Gastroesophageal sphincter (tissue), 4 donors: ENCODE data around the gene LIF. TPM values are rescaled to one million over a fixed set of nuclear protein-coding genes. Genes with fewer than 3 reads are reported as not detected.

Experiments
- ATAC-seq: fragments of 150-250 bp; one replicate; pipeline ENCODE4 v1.9.1; 2016; ENCODE audit warnings: mild to moderate bottlenecking, moderate library complexity
- H3K27ac ChIP-seq, 4 donors: fragments of 200-600 bp; sonication (generic) in 3 of 4; 1 replicate in 3 of 4; 2 replicates in 1 of 4; pipeline ENCODE4 v1.5.1; 2016 to 2019
- H3K27me3 ChIP-seq: fragments of 200-600 bp; sonication (generic); one replicate; pipeline ENCODE4 v1.5.1; 2019
- H3K36me3 ChIP-seq, 2 donors: fragments of 200-600 bp; sonication (generic); one replicate each; pipeline ENCODE4 v1.5.1; 2019; ENCODE audit warnings: control low read depth in 1 of 2
- H3K4me1 ChIP-seq, 3 donors: fragments of 200-600 bp; sonication (generic); 1 replicate in 2 of 3; 2 replicates in 1 of 3; pipeline ENCODE4 v1.5.1; 2016 to 2019; ENCODE audit warnings: control low read depth in 2 of 3
- H3K4me3 ChIP-seq, 2 donors: fragments of 200-600 bp; sonication (generic); one replicate each; pipeline ENCODE4 v1.5.1; 2019; ENCODE audit warnings: mild to moderate bottlenecking in 1 of 2, moderate library complexity in 1 of 2
- H3K9me3 ChIP-seq, 3 donors: fragments of 200-600 bp; sonication (generic); one replicate each; pipeline ENCODE4 v1.5.1; 2017 to 2019; ENCODE audit warnings: control low read depth in 2 of 3
- EP300 ChIP-seq: sonication (generic); formaldehyde crosslinking; IDR thresholded peaks from one replicate; pipeline ENCODE4 v1.6.1; 2017; ENCODE audit warnings: antibody characterized with exemption, mild to moderate bottlenecking
- POLR2A ChIP-seq, 2 donors: fragments of 450-650 bp; IDR thresholded peaks; one replicate each; pipeline ENCODE4 v1.6.1; 2017; ENCODE audit warnings: antibody characterized with exemption in 2 of 2, mild to moderate bottlenecking in 2 of 2, moderate library complexity in 1 of 2
- POLR2AphosphoS5 ChIP-seq: sonication (generic); formaldehyde crosslinking; IDR thresholded peaks from one replicate; pipeline ENCODE4 v1.6.1; 2017; ENCODE audit warnings: antibody characterized with exemption
- WGBS, 2 donors: methylation state at CpG; one replicate each; pipeline ENCODE4 v1.1.5; 2018; ENCODE audit warnings: low coverage in 1 of 2; 5-methylcytosine and 5-hydroxymethylcytosine counted together
- total RNA-seq, 4 donors: library from RNA; depleted of rRNA; stranded (reverse); fragments of >200 nt; gene quantifications; one replicate each; pipeline ENCODE4 v1.1.0, GENCODE V29; 2016
- TF ChIP-seq, protein P1 (sequence below), 4 experiments: fragments of 200-600 bp in 2 of 4; fragments of 450-650 bp in 2 of 4; sonication (generic) in 1 of 4; IDR thresholded peaks; one replicate each; pipeline ENCODE4 v1.5.1; 2017 to 2019; ENCODE audit warnings: antibody characterized with exemption in 4 of 4, mild to moderate bottlenecking in 2 of 4, moderate library complexity in 2 of 4

LIF gene
- total RNA-seq, 4 donors from 2014 or later: 0.58 to 15.8 (median 0.59) TPM; not detected in 1

DNA sequence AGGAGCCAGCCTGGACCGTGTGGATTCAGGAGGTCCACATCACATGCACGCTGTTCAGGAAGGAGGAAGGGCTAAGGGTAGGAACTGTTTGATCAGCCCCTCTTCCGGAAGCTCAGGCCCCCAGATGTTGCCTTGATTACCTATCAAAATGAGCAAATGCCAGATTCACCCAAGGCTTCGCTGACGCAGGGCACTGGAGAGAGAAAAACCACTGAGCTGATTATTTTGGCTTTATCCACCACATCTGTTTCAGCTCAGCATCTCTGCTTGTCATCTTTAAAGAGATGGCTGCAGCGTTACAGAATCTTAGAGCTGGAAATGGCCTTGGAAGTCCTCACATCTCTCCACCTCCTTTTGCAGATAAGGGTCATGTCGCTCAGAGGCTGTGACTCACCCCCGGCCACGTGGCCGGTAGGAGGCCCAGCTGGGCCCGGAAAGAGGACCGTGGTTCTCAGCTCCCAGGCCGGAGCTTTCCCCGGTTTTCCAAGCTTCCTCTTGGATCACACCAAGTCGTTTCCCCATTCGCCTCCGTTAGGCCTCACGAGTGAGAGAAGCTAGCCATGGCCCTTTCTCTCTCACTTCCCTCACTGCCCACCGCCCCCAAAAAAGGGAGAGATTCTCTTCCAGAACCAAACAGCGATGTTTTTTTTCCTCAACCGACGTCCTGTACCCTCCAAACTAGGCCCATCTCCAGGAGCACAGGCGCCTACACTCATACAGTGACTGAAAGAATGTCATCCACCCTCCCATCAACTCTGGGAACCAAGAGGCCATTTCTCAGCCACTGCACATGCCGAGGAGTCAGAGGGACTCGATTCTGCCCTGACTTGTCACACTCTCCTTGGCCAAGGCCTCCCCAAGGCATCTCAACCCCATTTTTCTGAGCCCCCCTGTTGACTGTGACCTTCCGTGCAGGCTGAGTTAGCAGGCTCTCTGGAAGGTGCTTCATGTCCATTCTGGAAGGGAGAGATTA, 37.6 kb downstream of the LIF start:
- Histone ChIP-seq H3K9me3 (no peaks in the 10 kb centered on the region), H3K27ac (peak overlapping the region in 3 of 4 donors; percentile 70 to 75 (median 73)), H3K36me3 (no peaks in the 10 kb centered on the region), H3K4me1 (peaks cover 0 to 50% (median 3%) of the 10 kb centered on the region in 3 donors), H3K27me3 (peaks cover 27% of the 10 kb centered on the region), H3K4me3 (no peak overlapping the region)
- ATAC-seq: peak; percentile 63
- whole genome bisulfite sequencing, 2 donors: 48 to 59% methylated on average over 14 to 19 of the region's 26 CpGs
- TF ChIP-seq EP300: no peak
- TF ChIP-seq, protein P1, sequence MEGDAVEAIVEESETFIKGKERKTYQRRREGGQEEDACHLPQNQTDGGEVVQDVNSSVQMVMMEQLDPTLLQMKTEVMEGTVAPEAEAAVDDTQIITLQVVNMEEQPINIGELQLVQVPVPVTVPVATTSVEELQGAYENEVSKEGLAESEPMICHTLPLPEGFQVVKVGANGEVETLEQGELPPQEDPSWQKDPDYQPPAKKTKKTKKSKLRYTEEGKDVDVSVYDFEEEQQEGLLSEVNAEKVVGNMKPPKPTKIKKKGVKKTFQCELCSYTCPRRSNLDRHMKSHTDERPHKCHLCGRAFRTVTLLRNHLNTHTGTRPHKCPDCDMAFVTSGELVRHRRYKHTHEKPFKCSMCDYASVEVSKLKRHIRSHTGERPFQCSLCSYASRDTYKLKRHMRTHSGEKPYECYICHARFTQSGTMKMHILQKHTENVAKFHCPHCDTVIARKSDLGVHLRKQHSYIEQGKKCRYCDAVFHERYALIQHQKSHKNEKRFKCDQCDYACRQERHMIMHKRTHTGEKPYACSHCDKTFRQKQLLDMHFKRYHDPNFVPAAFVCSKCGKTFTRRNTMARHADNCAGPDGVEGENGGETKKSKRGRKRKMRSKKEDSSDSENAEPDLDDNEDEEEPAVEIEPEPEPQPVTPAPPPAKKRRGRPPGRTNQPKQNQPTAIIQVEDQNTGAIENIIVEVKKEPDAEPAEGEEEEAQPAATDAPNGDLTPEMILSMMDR (IDR thresholded peaks at IDR 0.05): no peak
- peak; percentile 33 for TF ChIP-seq POLR2AphosphoS5
- TF ChIP-seq POLR2A (IDR thresholded peaks at IDR 0.05): no peak

DNA sequence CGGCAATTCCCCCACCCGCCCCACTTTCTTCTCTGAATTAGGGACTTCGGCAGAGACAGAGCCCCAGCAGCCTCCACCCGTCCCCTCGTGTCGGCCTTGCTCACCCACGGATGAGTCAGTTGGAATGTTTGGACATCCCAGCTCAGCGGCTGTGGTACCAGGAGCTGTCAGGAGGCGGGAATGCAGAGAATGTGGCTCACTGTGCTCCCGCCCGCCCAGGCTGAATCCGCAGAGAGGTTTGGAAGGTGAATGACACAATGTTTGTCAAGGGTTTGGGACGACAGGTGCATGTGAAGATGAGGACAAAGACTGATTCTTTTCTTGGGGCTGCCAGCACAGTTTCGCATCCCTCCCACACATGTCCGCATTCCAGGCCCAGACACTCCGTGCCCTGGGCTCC, 39.6 kb downstream of the LIF start:
- peaks cover 0 to 45% (median 3%) of the 10 kb centered on the region in 3 donors for H3K4me1 ChIP-seq
- peak; percentile 52 for ATAC-seq
- no peak for TF ChIP-seq EP300
- H3K4me3 ChIP-seq: no peak overlapping the region
- no peaks in the 10 kb centered on the region for H3K9me3 ChIP-seq
- peaks cover 36% of the 10 kb centered on the region for H3K27me3 ChIP-seq
- peak overlapping the region in 2 of 4 donors; percentile 56 to 73 for H3K27ac ChIP-seq
- H3K36me3 ChIP-seq: no peaks in the 10 kb centered on the region
- 60 to 67% methylated on average over 2 of the region's 16 CpGs for WGBS, 2 donors

DNA sequence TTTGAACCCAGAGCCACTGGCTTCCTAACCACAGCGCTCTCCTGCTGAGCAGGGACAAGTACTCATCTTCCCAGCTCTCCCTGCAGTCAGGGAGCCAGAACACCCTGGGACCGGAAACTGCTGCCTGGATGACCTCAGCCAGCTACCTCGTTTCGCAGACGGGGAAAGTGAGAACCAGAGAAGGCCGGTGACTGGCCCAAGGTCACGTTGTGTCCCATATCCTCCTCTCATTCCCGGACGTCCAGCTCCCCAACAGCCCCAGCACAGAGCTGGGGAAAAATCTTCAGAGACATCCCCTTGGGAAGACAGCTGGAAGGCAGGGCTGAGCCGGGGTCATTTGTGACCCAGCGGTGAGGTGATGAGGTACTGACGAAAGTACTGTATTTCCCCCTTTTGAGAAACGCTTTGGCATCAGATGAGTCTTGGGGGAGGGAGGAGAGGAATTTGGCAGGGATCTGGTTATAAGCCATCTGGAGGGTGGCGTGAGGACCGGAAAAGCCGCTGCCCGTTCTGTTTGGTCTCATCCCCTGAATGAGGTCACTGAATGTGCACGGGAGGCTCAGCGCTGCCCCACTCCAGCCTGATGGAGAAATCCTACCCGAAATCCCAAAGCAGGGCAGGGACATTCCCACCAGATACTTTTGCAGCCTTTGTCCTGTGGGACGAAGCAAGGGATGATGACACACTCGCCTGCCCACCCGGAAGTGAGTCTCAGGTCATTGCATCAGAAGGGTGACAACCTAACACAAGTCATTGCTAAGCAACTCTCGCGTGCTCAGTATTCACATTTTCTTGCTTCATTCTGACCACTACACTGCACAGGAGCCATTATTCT, 41.1 kb downstream of the LIF start:
- Histone ChIP-seq H3K4me1 (peaks cover 0 to 45% (median 3%) of the 10 kb centered on the region in 3 donors), H3K9me3 (no peaks in the 10 kb centered on the region), H3K4me3 (no peak overlapping the region), H3K27ac (peak overlapping the region in 3 of 4 donors; percentile 51 to 73 (median 56)), H3K27me3 (peaks cover 37% of the 10 kb centered on the region), H3K36me3 (no peaks in the 10 kb centered on the region)
- TF ChIP-seq POLR2AphosphoS5 (no peak), POLR2A (IDR thresholded peaks at IDR 0.05) (no peak), EP300 (no peak)
- TF ChIP-seq, protein P1 (IDR thresholded peaks at IDR 0.05): no peak
- WGBS, 2 donors: 55% methylated on average over 13 of the region's 25 CpGs; no CpG with 5 or more reads in 1 of the 2 donors
- peak; percentile 67 for ATAC-seq

DNA sequence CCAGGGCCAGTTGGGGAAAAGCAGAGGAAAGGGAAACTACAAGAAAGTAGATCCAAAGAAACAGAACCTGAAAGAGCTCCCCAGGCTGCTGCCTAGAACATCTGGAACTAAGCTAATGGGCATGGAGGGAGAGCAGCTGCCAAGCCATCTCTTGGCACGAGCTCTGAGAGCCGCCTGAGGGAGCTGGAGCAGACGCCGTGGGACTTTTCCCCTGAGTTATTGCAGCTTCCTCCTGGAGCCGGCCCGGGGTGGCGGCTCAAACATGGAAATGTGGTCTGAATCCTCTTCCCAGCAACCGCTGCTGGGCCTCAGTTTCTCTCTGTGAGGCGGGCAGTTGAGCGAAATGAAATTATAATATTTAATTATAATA, 41.8 kb downstream of the LIF start:
- 43% methylated on average over 10 of the region's 10 CpGs; no CpG with 5 or more reads in 1 of the 2 donors for WGBS, 2 donors
- Histone ChIP-seq H3K36me3 (no peaks in the 10 kb centered on the region), H3K27ac (peak overlapping the region in 2 of 4 donors; percentile 45 to 73), H3K4me3 (no peak overlapping the region), H3K9me3 (no peaks in the 10 kb centered on the region), H3K4me1 (peaks cover 0 to 45% (median 3%) of the 10 kb centered on the region in 3 donors), H3K27me3 (peaks cover 37% of the 10 kb centered on the region)
- no peak for TF ChIP-seq POLR2AphosphoS5
- ATAC-seq: no peak

DNA sequence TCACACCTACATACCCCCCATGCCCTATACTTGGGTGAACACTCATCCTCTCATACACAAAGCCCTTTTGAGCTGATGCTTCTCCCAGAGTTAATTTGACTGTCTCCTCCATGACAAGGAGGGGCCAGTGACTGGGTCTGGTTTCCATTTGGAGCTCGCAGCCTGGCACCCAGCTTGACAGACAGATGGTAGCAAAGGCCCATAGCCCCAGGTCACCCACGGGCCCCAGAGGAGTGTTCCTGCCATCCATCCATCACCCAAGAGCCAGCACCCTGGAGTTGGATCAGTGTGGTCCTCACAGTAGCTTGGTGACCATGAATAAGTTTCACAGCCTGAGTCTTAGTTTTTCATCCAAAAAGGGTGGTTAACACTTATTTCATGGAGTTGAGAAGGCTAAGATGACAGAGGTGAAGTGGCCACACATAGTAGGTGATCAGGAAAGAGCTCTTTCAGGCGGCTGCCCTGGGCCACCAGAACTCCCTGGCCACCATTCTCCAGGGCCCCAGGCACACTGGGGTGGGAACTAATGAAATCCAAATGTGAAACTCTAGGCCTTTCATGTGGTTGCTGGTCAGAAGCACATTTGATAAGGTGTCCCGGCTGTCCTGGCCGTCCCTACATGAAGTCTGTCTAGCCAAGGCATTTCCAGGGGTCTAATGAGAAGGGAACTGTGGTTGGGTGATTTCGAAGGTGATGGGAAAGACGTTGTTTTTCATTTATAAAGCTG, 42.4 kb downstream of the LIF start:
- 64 to 65% methylated on average over 5 to 6 of the region's 7 CpGs for WGBS, 2 donors
- Histone ChIP-seq H3K27me3 (peaks cover 37% of the 10 kb centered on the region), H3K36me3 (no peaks in the 10 kb centered on the region), H3K4me3 (no peak overlapping the region), H3K4me1 (peaks cover 0 to 42% (median 3%) of the 10 kb centered on the region in 3 donors), H3K27ac (peak overlapping the region in 2 of 4 donors; percentile 45 to 73), H3K9me3 (no peaks in the 10 kb centered on the region)
- TF ChIP-seq POLR2AphosphoS5: no peak
- TF ChIP-seq, protein P1 (IDR thresholded peaks at IDR 0.05): no peak
- no peak for TF ChIP-seq EP300
- TF ChIP-seq POLR2A (IDR thresholded peaks at IDR 0.05): no peak
- ATAC-seq: no peak
